ENCODE measurements around the gene KCNJ3.

The KCNJ3 gene

GRCh38 chr2:154827286-154827685, 128.8 kb downstream of the KCNJ3 start:
- H3K4me3 ChIP-seq: no peak overlapping the region
- TF ChIP-seq CTCF (IDR thresholded peaks at IDR 0.05): no peak
- no peak overlapping the region for H3K27ac ChIP-seq
- no peak for DNase-seq (ENCODE audit: low spot score)

GRCh38 chr2:154832711-154833110, 134.2 kb downstream of the KCNJ3 start:
- H3K27ac ChIP-seq: no peak overlapping the region
- no peak for TF ChIP-seq CTCF (IDR thresholded peaks at IDR 0.05)
- no peak for DNase-seq (ENCODE audit: low spot score)
- no peak overlapping the region for H3K4me3 ChIP-seq

- no peak for DNase-seq (ENCODE audit: low spot score)
- no peak for TF ChIP-seq CTCF (IDR thresholded peaks at IDR 0.05)
- no peak overlapping the region for H3K27ac ChIP-seq
- no peak overlapping the region for H3K4me3 ChIP-seq
These were observed 138.1 kb downstream of the KCNJ3 start for GRCh38 chr2:154836632-154837031.

DNA sequence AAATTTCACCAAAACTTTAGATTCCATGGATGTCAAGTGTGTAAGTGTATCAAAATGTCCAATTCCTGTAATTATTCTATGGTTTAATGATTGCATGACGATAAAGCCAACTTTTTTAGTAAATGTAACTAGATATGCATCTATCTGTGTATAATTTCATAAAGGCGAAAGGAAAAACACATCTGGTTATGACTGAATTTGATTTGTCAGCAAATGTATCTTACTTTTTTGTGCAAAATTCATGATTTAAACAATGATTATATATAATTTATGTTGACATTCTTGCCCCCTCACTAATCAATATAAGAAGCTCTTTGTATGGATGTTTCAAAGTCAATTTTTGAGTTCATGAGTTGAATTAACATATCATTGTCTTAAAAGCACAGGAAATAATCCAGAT, 138.5 kb downstream of the KCNJ3 start:
- TF ChIP-seq CTCF (IDR thresholded peaks at IDR 0.05): no peak
- H3K27ac ChIP-seq: no peak overlapping the region
- no peak overlapping the region for H3K4me3 ChIP-seq
- no peak for DNase-seq (ENCODE audit: low spot score)

- DNase-seq (ENCODE audit: low spot score): no peak
These were observed 146.0 kb downstream of the KCNJ3 start for GRCh38 chr2:154844513-154844912.

GRCh38 chr2:154846842-154847241, 148.3 kb downstream of the KCNJ3 start:
- no peak overlapping the region for H3K27ac ChIP-seq
- no peak for TF ChIP-seq CTCF (IDR thresholded peaks at IDR 0.05)
- no peak overlapping the region for H3K4me3 ChIP-seq
- no peak for DNase-seq (ENCODE audit: low spot score)

More at GRCh38 chr2:154844513-154844912, 146.0 kb downstream of the KCNJ3 start:
- Histone ChIP-seq H3K27ac (no peak overlapping the region), H3K4me3 (no peak overlapping the region)
- no peak for TF ChIP-seq CTCF (IDR thresholded peaks at IDR 0.05)

DNA sequence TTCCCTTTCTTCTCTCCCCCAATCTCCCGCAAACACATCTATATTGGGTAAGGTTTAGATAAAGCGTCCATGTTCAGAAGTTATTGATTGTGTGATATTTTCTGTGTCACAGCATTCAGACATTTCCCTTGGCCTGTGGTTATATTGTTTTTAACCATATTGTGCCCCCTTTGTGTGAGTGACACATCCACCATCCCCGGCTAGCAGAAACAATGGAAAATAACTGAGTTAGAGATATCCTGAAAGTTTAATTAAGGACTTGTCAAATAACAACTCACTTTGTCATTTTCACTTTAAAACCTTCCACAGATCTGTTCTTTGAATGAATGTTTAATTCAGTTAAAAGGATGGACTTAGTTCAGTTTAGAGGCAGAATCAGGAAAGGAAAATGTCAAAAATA, 151.0 kb downstream of the KCNJ3 start:
- H3K27ac ChIP-seq: no peak overlapping the region
- DNase-seq (ENCODE audit: low spot score): no peak
- H3K4me3 ChIP-seq: no peak overlapping the region
- TF ChIP-seq CTCF (IDR thresholded peaks at IDR 0.05): no peak

Measured in coronary artery (tissue), 2 donors.